GM12878 (cell line): ENCODE measurements around the gene SLMAP. TPM values are rescaled to one million over a fixed set of nuclear protein-coding genes. Genes with fewer than 3 reads are reported as not detected.
A peak's percentile ranks its signal among the peaks of the same experiment; 100 is the strongest.

Source experiments
- ATAC-seq: fragments of 200-7000 bp; cut with Tn5 transposase; 3 replicates; pipeline ENCODE4 v1.9.1; 2020; ENCODE audit warnings: mild to moderate bottlenecking, moderate library complexity
- BruUV-seq: library from RNA; stranded (reverse); fragments of 400-500 nt; replicated peaks from 2 replicates; lab custom pipeline; 2021; lab: Mats Ljungman, UMichigan
- CTCF ChIA-PET: fragments of 300-600 bp; sonication (Branson Sonifier 250); formaldehyde crosslinking; extraction: SDS; loops from one replicate; lab custom pipeline; 2021; ENCODE audit warnings: inconsistent platforms; lab: Yijun Ruan, JAX
- POLR2A ChIA-PET: fragments of 350-600 bp; formaldehyde crosslinking; extraction: SDS; loops from one replicate; lab custom pipeline; 2021; ENCODE audit warnings: inconsistent platforms; lab: Charles Lee
- RAD21 ChIA-PET: fragments of 300-600 bp; sonication (Branson Sonifier 250); formaldehyde crosslinking; loops from one replicate; lab custom pipeline; 2023; ENCODE audit warnings: antibody characterized with exemption; ENCODE audit not compliant: unreplicated experiment; lab: Charles Lee
- SMC1A ChIA-PET: fragments of 300-600 bp; sonication (Branson Sonifier 250); formaldehyde crosslinking; loops from one replicate; lab custom pipeline; 2023; ENCODE audit not compliant: unreplicated experiment, uncharacterized antibody; lab: Charles Lee
- DNase-seq: peaks from one replicate; pipeline ENCODE4 v3.0.0-alpha.2; 2011; ENCODE audit warnings: low read depth, low spot score
- FAIRE-seq: peaks from 3 replicates; lab custom pipeline; 2011; peaks lifted over from hg19 to GRCh38; lab: Jason Lieb, UNC
- H2AFZ ChIP-seq: 2 replicates; pipeline ENCODE4 v1.6.0; 2011; ENCODE audit warnings: low read depth, low read length, control low read depth; ENCODE audit not compliant: control insufficient read depth
- H3K27ac ChIP-seq: 2 replicates; pipeline ENCODE4 v1.5.1; 2011; ENCODE audit warnings: control low read depth; ENCODE audit not compliant: control insufficient read depth, insufficient read depth
- H3K27me3 ChIP-seq, 2 experiments: replicated peaks in 1 of 2; 2 replicates each; pipeline versions ENCODE4 v1.6.0 to v1.6.1; 2011; ENCODE audit warnings: low read length in 1 of 2; ENCODE audit not compliant: control insufficient read depth in 2 of 2, insufficient read depth in 2 of 2
- H3K36me3 ChIP-seq, 2 experiments: 2 replicates each; pipeline ENCODE4 v1.5.1; 2011; ENCODE audit warnings: low read length in 1 of 2; ENCODE audit not compliant: control insufficient read depth in 2 of 2, insufficient read depth in 2 of 2
- H3K4me1 ChIP-seq: 2 replicates; pipeline ENCODE4 v1.6.1; 2011; ENCODE audit warnings: mild to moderate bottlenecking, low read length, moderate library complexity, mixed read lengths; ENCODE audit not compliant: control insufficient read depth, insufficient read depth
- H3K4me2 ChIP-seq: 2 replicates; pipeline ENCODE4 v1.6.0; 2011; ENCODE audit warnings: control low read depth; ENCODE audit not compliant: control insufficient read depth, insufficient read depth
- H3K4me3 ChIP-seq: fragments of 200-600 bp; sonication (generic); 2 replicates; pipeline ENCODE4 v1.5.1; 2016
- H3K79me2 ChIP-seq: 2 replicates; pipeline ENCODE4 v1.6.0; 2011; ENCODE audit warnings: low read length; ENCODE audit not compliant: control insufficient read depth, insufficient read depth
- H3K9ac ChIP-seq: 2 replicates; pipeline ENCODE4 v1.8.0; 2011; ENCODE audit warnings: low read length, control low read depth, mixed read lengths; ENCODE audit not compliant: control insufficient read depth, insufficient read depth
- H3K9me3 ChIP-seq: replicated peaks from 3 replicates; pipeline ENCODE4 v1.5.1; 2011; ENCODE audit warnings: mild to moderate bottlenecking, low read length; ENCODE audit not compliant: control insufficient read depth, insufficient read depth
- H4K20me1 ChIP-seq: 2 replicates; pipeline ENCODE4 v1.6.0; 2011; ENCODE audit not compliant: control insufficient read depth, insufficient read depth
- BHLHE40 ChIP-seq, 2 experiments: fragments of 450-650 bp in 1 of 2; IDR thresholded peaks; 2 replicates each; pipeline ENCODE4 v1.6.1; 2011 to 2017; ENCODE audit warnings: low read depth in 2 of 2, borderline replicate concordance in 1 of 2, improper control_type of control experiment in 1 of 2, low read length in 1 of 2, mild to moderate bottlenecking in 1 of 2
- JUNB ChIP-seq: IDR thresholded peaks from 2 replicates; pipeline ENCODE4 v1.6.1; 2016; ENCODE audit warnings: antibody characterized with exemption, mild to moderate bottlenecking
- MXI1 ChIP-seq: fragments of 150-350 bp; IDR thresholded peaks from 2 replicates; pipeline ENCODE4 v1.6.1; 2011; ENCODE audit warnings: low read depth, mild to moderate bottlenecking, inconsistent platforms, low read length, improper control_type of control experiment
- PKNOX1 ChIP-seq: fragments of 450-650 bp; IDR thresholded peaks from 2 replicates; pipeline ENCODE4 v1.6.1; 2016; ENCODE audit warnings: mild to moderate bottlenecking
- RAD51 ChIP-seq: fragments of 450-650 bp; IDR thresholded peaks from 2 replicates; pipeline ENCODE4 v1.6.1; 2016; ENCODE audit warnings: moderate library complexity, mild to moderate bottlenecking, inconsistent platforms
- RELB ChIP-seq: fragments of 450-650 bp; IDR thresholded peaks from 2 replicates; pipeline ENCODE4 v1.6.1; 2017; ENCODE audit warnings: low read depth, mild to moderate bottlenecking, moderate library complexity
- SP1 ChIP-seq: IDR thresholded peaks from one replicate; pipeline ENCODE4 v1.6.1; 2011; ENCODE audit warnings: low read depth, low read length
- TAF1 ChIP-seq: IDR thresholded peaks from 2 replicates; pipeline ENCODE4 v1.6.1; 2011; ENCODE audit warnings: mild to moderate bottlenecking, low read depth, low read length, borderline replicate concordance
- WGBS: methylation state at CpG from one replicate; pipeline ENCODE4 v1.1.6; 2016; ENCODE audit warnings: low lambda C conversion rate; ENCODE audit not compliant: insufficient replicate concordance, insufficient coverage; ENCODE audit errors: missing lambda C conversion rate; 5-methylcytosine and 5-hydroxymethylcytosine counted together
- in situ Hi-C: fragments of 300-500 bp; cut with MboI; formaldehyde crosslinking; loops from 9 replicates; pipeline ENCODE4 v1.14.3; 2018; ENCODE audit warnings: mixed read lengths
- intact Hi-C: fragments of 100-400 bp; cut with micrococcal nuclease; formaldehyde crosslinking; loops from one replicate; pipeline ENCODE4 v1.14.2; 2022; ENCODE audit not compliant: unreplicated experiment
- polyA plus RNA-seq, 11 experiments: library from polyadenylated mRNA; depleted of rRNA in 4 of 11; unstranded in 6 of 11; stranded (reverse) in 5 of 11; fragments of >200 nt; fragmentation: Nextera tagmentation in 4 of 11; fragmentation: Illumina TruSeq in 1 of 11; extraction: Ambion mirVana in 4 of 11; extraction: Trizol in 1 of 11; gene quantifications; 1 replicate in 1 of 11; 2 replicates in 10 of 11; pipeline versions ENCODE4 v1.2.1 to v1.2.3, GENCODE V29; 2011 to 2016; ENCODE audit warnings: inconsistent platforms in 2 of 11, missing spikeins in 2 of 11, low read depth in 1 of 11
- total RNA-seq, 4 experiments: library from RNA; depleted of rRNA in 3 of 4; stranded (reverse); fragments of >200 nt in 3 of 4; fragmentation: Illumina TruSeq in 1 of 4; extraction: Trizol in 1 of 4; gene quantifications; 2 replicates each; pipeline versions ENCODE4 v1.2.1 to v1.2.3, GENCODE V29; 2013 to 2021
- TF ChIP-seq, protein P1 (sequence below): IDR thresholded peaks from 2 replicates; pipeline ENCODE4 v1.6.1; 2011; ENCODE audit warnings: borderline replicate concordance, low read depth, mild to moderate bottlenecking, moderate library complexity, mixed read lengths, low read length; ENCODE audit not compliant: insufficient read depth; ENCODE audit errors: extremely low read length

The SLMAP gene
- total and polyA plus RNA-seq, 10 of the 15 experiments (the other 5 are each of a cell fraction or from before 2014, with no cell fraction given) = 8.3 to 43.8 (median 26.4) TPM

GRCh38 chr3:57803647-57804081 is 47.6 kb downstream of the SLMAP start:
- peak; percentile 68 for TF ChIP-seq RAD51
- peak in 1 of 2 experiments; percentile 64; a peak in 2 of 4 replicates for TF ChIP-seq BHLHE40 (IDR thresholded peaks at IDR 0.05; ENCODE audit: borderline replicate concordance in 1 of 2, low read depth in 2 of 2, low read length in 1 of 2)
- TF ChIP-seq, protein P1, sequence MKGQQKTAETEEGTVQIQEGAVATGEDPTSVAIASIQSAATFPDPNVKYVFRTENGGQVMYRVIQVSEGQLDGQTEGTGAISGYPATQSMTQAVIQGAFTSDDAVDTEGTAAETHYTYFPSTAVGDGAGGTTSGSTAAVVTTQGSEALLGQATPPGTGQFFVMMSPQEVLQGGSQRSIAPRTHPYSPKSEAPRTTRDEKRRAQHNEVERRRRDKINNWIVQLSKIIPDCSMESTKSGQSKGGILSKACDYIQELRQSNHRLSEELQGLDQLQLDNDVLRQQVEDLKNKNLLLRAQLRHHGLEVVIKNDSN = no peak
- TF ChIP-seq PKNOX1 = 0 out of 2 replicates have a peak, but pooled peaks have one; percentile 15
- TF ChIP-seq SP1 = no peak
- TF ChIP-seq JUNB = peak; percentile 30; the same call in 1 of the 2 replicates
- no peak for TF ChIP-seq TAF1
- no peak for TF ChIP-seq MXI1
- TF ChIP-seq RELB = peak; percentile 35; the same call in 1 of the 2 replicates
- TF ChIP-seq, all 136 proteins: peak for 5
- no TSS peak for BruUV-seq
- Histone ChIP-seq H2AFZ (no peak overlapping the region), H3K4me3 (no peak overlapping the region), H3K79me2 (peaks cover 13% of the 10 kb centered on the region), H3K4me2 (peak overlapping the region; percentile 38), H3K27ac (peak overlapping the region; percentile 34), H4K20me1 (no peaks in the 10 kb centered on the region), H3K36me3 (no peaks in the 10 kb centered on the region), H3K27me3 (no peaks in the 10 kb centered on the region), H3K9me3 (no peaks in the 10 kb centered on the region), H3K9ac (peak overlapping the region; percentile 2; the same call in 1 of the 2 replicates), H3K4me1 (no peaks in the 10 kb centered on the region; the same call in 1 of the 2 replicates)
- no peak for FAIRE-seq
- ChIA-PET SMC1A (interaction anchor here (1.4 kb wide), 1 partner anchor 37 kb away, joined by 3 read pairs; no protein-coding TSS in a partner anchor), POLR2A (no interaction called here), RAD21 (no interaction called here), CTCF (no interaction called here)
- WGBS = 38% methylated on average over 3 of the region's 3 CpGs
- DNase-seq = no peak
- intact Hi-C loops = no loop called here
- in situ Hi-C loops = no loop called here
- peak; percentile 66 for ATAC-seq
